HG02678 (cell line): ENCODE data around the gene PTPN9.
"Not testable (repeated sequence)": the region's sequence is repeated elsewhere in the genome, so short reads cannot be mapped to it uniquely, and the experiment has no call there.

Source experiments
- ATAC-seq: cut with Tn5 transposase; IDR thresholded peaks from one replicate; pipeline ENCODE4 v1.9.1; 2021; ENCODE audit warnings: mild to moderate bottlenecking, moderate library complexity; ENCODE audit not compliant: unreplicated experiment

The PTPN9 gene

GRCh38 chr15:75583701-75584100, 4.6 kb upstream of the PTPN9 start:
- no peak for ATAC-seq

GRCh38 chr15:75582943-75583342, 3.8 kb upstream of the PTPN9 start:
- not testable (repeated sequence) for ATAC-seq

- peak; percentile 40 for ATAC-seq
Observed at GRCh38 chr15:75578173-75578947, 755 bp downstream of the PTPN9 start.

- ATAC-seq, result no peak
Observed at GRCh38 chr15:75577401-75578172, 1.5 kb downstream of the PTPN9 start.

- ATAC-seq, result no peak
Observed at GRCh38 chr15:75573648-75574384, 5.3 kb downstream of the PTPN9 start.

GRCh38 chr15:75570126-75570845, 8.8 kb downstream of the PTPN9 start:
- no peak for ATAC-seq

- ATAC-seq, result no peak
Observed at GRCh38 chr15:75565062-75565970, 13.8 kb downstream of the PTPN9 start.

- ATAC-seq, result no peak
Observed at GRCh38 chr15:75561888-75562287, 17.2 kb downstream of the PTPN9 start.

GRCh38 chr15:75559360-75559759, 19.8 kb downstream of the PTPN9 start:
- ATAC-seq, result not testable (repeated sequence)

- not testable (repeated sequence) for ATAC-seq
Observed at GRCh38 chr15:75558955-75559354, 20.2 kb downstream of the PTPN9 start.

- ATAC-seq, result no peak
Observed at GRCh38 chr15:75554717-75555116, 24.4 kb downstream of the PTPN9 start.

- ATAC-seq, result no peak
Observed at GRCh38 chr15:75553659-75554058, 25.5 kb downstream of the PTPN9 start.

GRCh38 chr15:75551091-75551490, 28.0 kb downstream of the PTPN9 start:
- ATAC-seq, result no peak

GRCh38 chr15:75545064-75545463, 34.1 kb downstream of the PTPN9 start:
- no peak for ATAC-seq

- ATAC-seq, result no peak
Observed at GRCh38 chr15:75544359-75544758, 34.8 kb downstream of the PTPN9 start.

GRCh38 chr15:75542949-75543545, 36.1 kb downstream of the PTPN9 start:
- ATAC-seq, result not testable (repeated sequence)

GRCh38 chr15:75542386-75542797, 36.7 kb downstream of the PTPN9 start:
- no peak for ATAC-seq

GRCh38 chr15:75538376-75538775, 40.7 kb downstream of the PTPN9 start:
- ATAC-seq, result no peak

GRCh38 chr15:75533945-75534344, 45.2 kb downstream of the PTPN9 start:
- ATAC-seq, result no peak
